Measurements from ENCODE around the gene USP17L30. TPM values are rescaled to one million over a fixed set of nuclear protein-coding genes. Genes with fewer than 3 reads are reported as not detected.
"Not testable (repeated sequence)": the region's sequence is repeated elsewhere in the genome, so short reads cannot be mapped to it uniquely, and the experiment has no call there.

Gene USP17L30
- polyA plus RNA-seq, 1 donor (not counting 4 experiments of a cell fraction or from before 2014, with no cell fraction given) = not detected

GRCh38 chr4:9405774-9406173, 42.8 kb downstream of the USP17L30 start:
- H3K4me1 ChIP-seq (ENCODE audit: control insufficient read depth, extremely low read depth, insufficient read depth, low read length); H4K20me1 ChIP-seq (ENCODE audit: control insufficient read depth, extremely low read depth, insufficient read depth, low read length); dilution Hi-C loops (cut with MboI; ENCODE audit: extremely low pct_ligation_motif_present, low sequenced_read_pairs); FAIRE-seq; H3K4me3 ChIP-seq (ENCODE audit: control insufficient read depth in 2 of 3, extremely low read depth in 1 of 3, insufficient read depth in 2 of 3, low read depth in 1 of 3, low read length in 3 of 3); H2AFZ ChIP-seq (ENCODE audit: control insufficient read depth, low read length); H3K9ac ChIP-seq (ENCODE audit: control insufficient read depth, extremely low read depth, insufficient read depth, low read length); H3K79me2 ChIP-seq (ENCODE audit: control insufficient read depth, insufficient read depth, low read length); DNase-seq (ENCODE audit: low read depth, low spot score); H3K27ac ChIP-seq (ENCODE audit: control insufficient read depth, insufficient read depth, low read length); H3K4me2 ChIP-seq (ENCODE audit: control insufficient read depth, extremely low read depth, insufficient read depth, low read depth, low read length); H3K9me3 ChIP-seq (ENCODE audit: control insufficient read depth, low read depth, low read length); H3K27me3 ChIP-seq (ENCODE audit: control insufficient read depth, extremely low read depth, insufficient read depth, low read length); H3K9me1 ChIP-seq (ENCODE audit: control insufficient read depth, extremely low read depth, insufficient read depth, low read length); H3K36me3 ChIP-seq (ENCODE audit: control insufficient read depth in 2 of 2, extremely low read depth in 1 of 2, insufficient read depth in 2 of 2, low read length in 2 of 2): not testable (repeated sequence)

- not testable (repeated sequence) for DNase-seq (ENCODE audit: low read depth, low spot score)
Measured at GRCh38 chr4:9406491-9406890, 43.6 kb downstream of the USP17L30 start.

GRCh38 chr4:9409793-9410192, 46.9 kb downstream of the USP17L30 start:
- no peaks in the 10 kb centered on the region for H3K36me3 ChIP-seq (ENCODE audit: control insufficient read depth in 2 of 2, extremely low read depth in 1 of 2, insufficient read depth in 2 of 2, low read length in 2 of 2)
- DNase-seq (ENCODE audit: low read depth, low spot score) (no peak), FAIRE-seq (no peak)
- H3K4me1 ChIP-seq (ENCODE audit: control insufficient read depth, extremely low read depth, insufficient read depth, low read length) = no peaks in the 10 kb centered on the region
- H3K27ac ChIP-seq (ENCODE audit: control insufficient read depth, insufficient read depth, low read length) = no peak overlapping the region
- H3K9me3 ChIP-seq (ENCODE audit: control insufficient read depth, low read depth, low read length) = peaks cover 2% of the 10 kb centered on the region
- no peak for TF ChIP-seq EZH2 (IDR thresholded peaks at IDR 0.05; ENCODE audit: low read length)
- no peak for TF ChIP-seq CTCF (optimal IDR thresholded peaks at IDR 0.05 in 1 of 3, IDR thresholded peaks at IDR 0.05 in 1 of 3, conservative IDR thresholded peaks at IDR 0.05 in 1 of 3; ENCODE audit: extremely low read depth in 1 of 3, insufficient read depth in 2 of 3, low read length in 3 of 3)
- no peak overlapping the region for H3K4me3 ChIP-seq (ENCODE audit: control insufficient read depth in 2 of 3, extremely low read depth in 1 of 3, insufficient read depth in 2 of 3, low read depth in 1 of 3, low read length in 3 of 3)
- no peak overlapping the region for H3K4me2 ChIP-seq (ENCODE audit: control insufficient read depth, extremely low read depth, insufficient read depth, low read depth, low read length)
- H3K79me2 ChIP-seq (ENCODE audit: control insufficient read depth, insufficient read depth, low read length) = no peaks in the 10 kb centered on the region
- no peak overlapping the region for H3K9ac ChIP-seq (ENCODE audit: control insufficient read depth, extremely low read depth, insufficient read depth, low read length)
- dilution Hi-C loops (cut with MboI; ENCODE audit: extremely low pct_ligation_motif_present, low sequenced_read_pairs) = no loop called here
- no peaks in the 10 kb centered on the region for H3K27me3 ChIP-seq (ENCODE audit: control insufficient read depth, extremely low read depth, insufficient read depth, low read length)
- H3K9me1 ChIP-seq (ENCODE audit: control insufficient read depth, extremely low read depth, insufficient read depth, low read length) = no peaks in the 10 kb centered on the region
- H2AFZ ChIP-seq (ENCODE audit: control insufficient read depth, low read length) = no peak overlapping the region
- H4K20me1 ChIP-seq (ENCODE audit: control insufficient read depth, extremely low read depth, insufficient read depth, low read length) = no peaks in the 10 kb centered on the region

More at GRCh38 chr4:9406491-9406890, 43.6 kb downstream of the USP17L30 start:
- H4K20me1 ChIP-seq (ENCODE audit: control insufficient read depth, extremely low read depth, insufficient read depth, low read length); H3K4me1 ChIP-seq (ENCODE audit: control insufficient read depth, extremely low read depth, insufficient read depth, low read length); H3K9me1 ChIP-seq (ENCODE audit: control insufficient read depth, extremely low read depth, insufficient read depth, low read length); H3K36me3 ChIP-seq (ENCODE audit: control insufficient read depth in 2 of 2, extremely low read depth in 1 of 2, insufficient read depth in 2 of 2, low read length in 2 of 2); dilution Hi-C loops (cut with MboI; ENCODE audit: extremely low pct_ligation_motif_present, low sequenced_read_pairs); H3K4me2 ChIP-seq (ENCODE audit: control insufficient read depth, extremely low read depth, insufficient read depth, low read depth, low read length); H3K9ac ChIP-seq (ENCODE audit: control insufficient read depth, extremely low read depth, insufficient read depth, low read length); H3K27me3 ChIP-seq (ENCODE audit: control insufficient read depth, extremely low read depth, insufficient read depth, low read length); H3K4me3 ChIP-seq (ENCODE audit: control insufficient read depth in 2 of 3, extremely low read depth in 1 of 3, insufficient read depth in 2 of 3, low read depth in 1 of 3, low read length in 3 of 3); H2AFZ ChIP-seq (ENCODE audit: control insufficient read depth, low read length); H3K79me2 ChIP-seq (ENCODE audit: control insufficient read depth, insufficient read depth, low read length); H3K9me3 ChIP-seq (ENCODE audit: control insufficient read depth, low read depth, low read length); FAIRE-seq; H3K27ac ChIP-seq (ENCODE audit: control insufficient read depth, insufficient read depth, low read length): not testable (repeated sequence)

Small RNA genes lying within 50 kb of the gene (small RNA-seq; reads per million reads assigned to genes)
- 0 reads per million in 3 experiments for gene RNA5SP153 (ENCODE audit: insufficient read length in 3 of 3, low read depth in 3 of 3, low replicate concordance in 1 of 3)

Other genes starting within 250 kb of the USP17L30 start
- gene FAM90A26, start 192.7 kb upstream of the USP17L30 start, polyA plus RNA-seq = not detected in 3 replicates
- gene USP17L10, start 152.5 kb upstream of the USP17L30 start, polyA plus RNA-seq = not detected in 3 replicates
- not detected in 3 replicates for gene USP17L11, start 147.7 kb upstream of the USP17L30 start, polyA plus RNA-seq
- gene USP17L12, start 143.0 kb upstream of the USP17L30 start, polyA plus RNA-seq = not detected in 3 replicates
- not detected in 3 replicates for gene USP17L13, start 138.2 kb upstream of the USP17L30 start, polyA plus RNA-seq
- gene USP17L15, start 128.7 kb upstream of the USP17L30 start, polyA plus RNA-seq = not detected in 3 replicates
- gene USP17L17, start 119.2 kb upstream of the USP17L30 start, polyA plus RNA-seq = not detected in 3 replicates
- gene USP17L18, start 114.5 kb upstream of the USP17L30 start, polyA plus RNA-seq = not detected in 3 replicates
- not detected in 3 replicates for gene USP17L19, start 109.8 kb upstream of the USP17L30 start, polyA plus RNA-seq
- not detected in 3 replicates for gene USP17L20, start 105.0 kb upstream of the USP17L30 start, polyA plus RNA-seq
- not detected in 3 replicates for gene USP17L21, start 100.3 kb upstream of the USP17L30 start, polyA plus RNA-seq
- gene USP17L22, start 95.5 kb upstream of the USP17L30 start, polyA plus RNA-seq = not detected in 3 replicates
- gene USP17L24, start 38.0 kb upstream of the USP17L30 start, polyA plus RNA-seq = not detected in 3 replicates
- not detected in 3 replicates for gene USP17L25, start 33.2 kb upstream of the USP17L30 start, polyA plus RNA-seq
- not detected in 3 replicates for gene USP17L26, start 28.5 kb upstream of the USP17L30 start, polyA plus RNA-seq
- gene USP17L5, start 23.7 kb upstream of the USP17L30 start, polyA plus RNA-seq = not detected in 3 replicates
- gene USP17L27, start 19.0 kb upstream of the USP17L30 start, polyA plus RNA-seq = not detected in 3 replicates
- not detected in 3 replicates for gene USP17L28, start 14.2 kb upstream of the USP17L30 start, polyA plus RNA-seq
- gene USP17L29, start 9.5 kb upstream of the USP17L30 start, polyA plus RNA-seq = not detected in 3 replicates
- not detected in 3 replicates for gene DEFB131A, start 81.3 kb downstream of the USP17L30 start, polyA plus RNA-seq

Measured in keratinocyte (primary cell).